ENCODE measurements around the gene SPATS2. TPM values are rescaled to one million over a fixed set of nuclear protein-coding genes. Genes with fewer than 3 reads are reported as not detected.

SPATS2 gene
- total and polyA plus RNA-seq, 10 of the 15 experiments (the other 5 are each of a cell fraction or from before 2014, with no cell fraction given), result 9.0 to 54.2 (median 27.5) TPM

DNA sequence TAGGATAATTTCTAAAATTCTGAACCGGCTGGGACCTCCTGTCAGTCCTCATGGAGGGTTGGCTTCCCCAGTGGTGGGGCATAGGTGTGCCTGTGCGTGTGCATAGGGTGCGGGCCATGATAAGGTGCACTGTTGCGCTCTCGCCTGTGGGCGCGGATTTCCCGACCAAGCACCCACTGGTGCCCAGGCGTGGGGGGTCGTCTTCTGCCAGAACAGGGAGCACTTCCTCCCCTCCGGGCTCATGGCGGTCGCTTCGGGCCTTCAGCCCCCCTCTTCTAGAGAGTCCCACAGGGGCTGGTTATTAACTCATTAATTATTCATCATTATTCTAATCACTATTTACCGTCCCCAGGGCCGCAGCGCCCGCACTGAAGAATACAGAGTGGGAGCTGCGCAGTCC is 33.0 kb upstream of the SPATS2 start:
- CTCF ChIA-PET, result interaction anchor here (0.8 to 4.7 kb wide), 4 partner anchors 11 to 246 kb away, joined by 3 to 25 read pairs (median 4); partner anchors contain the start of gene TROAP
- no peak for FAIRE-seq
- no TSS peak for BruUV-seq (replicated peaks)

More for the DNA sequence above, 33.0 kb upstream of the SPATS2 start:
- no peak for DNase-seq (ENCODE audit: low read depth, low spot score)
- no peak for ATAC-seq
- H3K4me2 ChIP-seq (ENCODE audit: control insufficient read depth, insufficient read depth), result no peak overlapping the region
- TF ChIP-seq POLR2AphosphoS5 (IDR thresholded peaks at IDR 0.05; ENCODE audit: low read length) (no peak), NFYB (IDR thresholded peaks at IDR 0.05; ENCODE audit: insufficient read depth, low read depth, low read length) (no peak), ZNF622 (IDR thresholded peaks at IDR 0.05) (no peak), MYB (IDR thresholded peaks at IDR 0.05; ENCODE audit: borderline replicate concordance, low read depth, low read length) (no peak), NR2C1 (IDR thresholded peaks at IDR 0.05) (no peak), PAX8 (IDR thresholded peaks at IDR 0.05) (no peak), ATF2 (IDR thresholded peaks at IDR 0.05; ENCODE audit: low read length) (no peak)
- TF ChIP-seq, protein P1, sequence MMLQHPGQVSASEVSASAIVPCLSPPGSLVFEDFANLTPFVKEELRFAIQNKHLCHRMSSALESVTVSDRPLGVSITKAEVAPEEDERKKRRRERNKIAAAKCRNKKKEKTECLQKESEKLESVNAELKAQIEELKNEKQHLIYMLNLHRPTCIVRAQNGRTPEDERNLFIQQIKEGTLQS (IDR thresholded peaks at IDR 0.05; ENCODE audit: borderline replicate concordance, extremely low read depth, low read depth, low read length), result no peak
- WGBS (ENCODE audit: insufficient coverage, insufficient replicate concordance, low lambda C conversion rate, missing lambda C conversion rate), result 76% methylated on average over 19 of the region's 19 CpGs
- H3K27ac ChIP-seq (ENCODE audit: control insufficient read depth, insufficient read depth), result no peak overlapping the region
- POLR2A ChIA-PET, result no interaction called here
- no peaks in the 10 kb centered on the region for H3K4me1 ChIP-seq (ENCODE audit: control insufficient read depth, insufficient read depth, low read length)
- intact Hi-C loops (cut with micrococcal nuclease; ENCODE audit: unreplicated experiment), result no loop called here
- peaks cover 4 to 8% of the 10 kb centered on the region in 2 experiments; a peak in 3 of 4 replicates for H3K36me3 ChIP-seq (ENCODE audit: control insufficient read depth in 2 of 2, insufficient read depth in 2 of 2, low read length in 1 of 2)
- no peaks in the 10 kb centered on the region for H3K79me2 ChIP-seq (ENCODE audit: control insufficient read depth, insufficient read depth, low read length)
- no peak overlapping the region for H3K9ac ChIP-seq (ENCODE audit: control insufficient read depth, insufficient read depth, low read length)
- RAD21 ChIA-PET (ENCODE audit: unreplicated experiment), result no interaction called here
- in situ Hi-C loops (cut with MboI), result no loop called here
- H3K4me3 ChIP-seq, result no peak overlapping the region
- H2AFZ ChIP-seq (ENCODE audit: control insufficient read depth, low read depth, low read length), result no peak overlapping the region
- H3K9me3 ChIP-seq (replicated peaks; ENCODE audit: control insufficient read depth, insufficient read depth, low read length), result no peaks in the 10 kb centered on the region; the same call in 2 of the 3 replicates
- peaks cover 10 to 12% of the 10 kb centered on the region in 2 experiments for H3K27me3 ChIP-seq (replicated peaks in 1 of 2; ENCODE audit: control insufficient read depth in 2 of 2, insufficient read depth in 2 of 2, low read length in 1 of 2)
- no peaks in the 10 kb centered on the region for H4K20me1 ChIP-seq (ENCODE audit: control insufficient read depth, insufficient read depth)
- SMC1A ChIA-PET (ENCODE audit: uncharacterized antibody, unreplicated experiment), result interaction anchor here (1.2 to 1.3 kb wide), 2 partner anchors 10 to 45 kb away, joined by 3 to 5 read pairs; no protein-coding TSS in a partner anchor
